HepG2 (cell line): ENCODE measurements around the gene CRK. TPM values are rescaled to one million over a fixed set of nuclear protein-coding genes. Genes with fewer than 3 reads are reported as not detected.

Experiments used
- DMAP1 ChIP-seq: IDR thresholded peaks from 2 replicates; pipeline ENCODE4 v1.6.1; 2016
- ELF1 ChIP-seq: sonication (generic); formaldehyde crosslinking; IDR thresholded peaks from 2 replicates; pipeline ENCODE4 v1.4.0; 2020; ENCODE audit warnings: missing genetic modification reagents
- HMG20A ChIP-seq: IDR thresholded peaks from 2 replicates; pipeline ENCODE4 v1.6.1; 2016; ENCODE audit warnings: borderline replicate concordance
- NFYC ChIP-seq: IDR thresholded peaks from 2 replicates; pipeline ENCODE4 v1.6.1; 2016; ENCODE audit warnings: missing genetic modification reagents, missing compliant biosample characterization
- PAWR ChIP-seq: sonication (generic); formaldehyde crosslinking; IDR thresholded peaks from 2 replicates; pipeline ENCODE4 v1.4.0; 2020; ENCODE audit warnings: missing genetic modification reagents, mild to moderate bottlenecking, borderline replicate concordance
- PHF20 ChIP-seq: sonication (generic); formaldehyde crosslinking; IDR thresholded peaks from 2 replicates; pipeline ENCODE4 v1.5.0; 2020; ENCODE audit warnings: mild to moderate bottlenecking, missing genetic modification reagents
- RBAK ChIP-seq: sonication (generic); formaldehyde crosslinking; IDR thresholded peaks from 2 replicates; pipeline ENCODE4 v1.5.1; 2020; ENCODE audit warnings: mild to moderate bottlenecking, missing genetic modification reagents
- SP5 ChIP-seq: IDR thresholded peaks from 2 replicates; pipeline ENCODE4 v1.6.1; 2016; ENCODE audit warnings: low read depth, borderline replicate concordance
- TEAD2 ChIP-seq: sonication (generic); formaldehyde crosslinking; IDR thresholded peaks from 2 replicates; pipeline ENCODE4 v1.9.0; 2021; ENCODE audit warnings: missing genetic modification reagents
- ZBTB38 ChIP-seq: sonication (generic); formaldehyde crosslinking; IDR thresholded peaks from 2 replicates; pipeline ENCODE4 v1.5.1; 2020; ENCODE audit warnings: mild to moderate bottlenecking, missing genetic modification reagents
- ZNF274 ChIP-seq: sonication (generic); formaldehyde crosslinking; IDR thresholded peaks from 2 replicates; pipeline ENCODE4 v1.5.1; 2020; ENCODE audit warnings: mild to moderate bottlenecking, missing genetic modification reagents
- ZNF34 ChIP-seq: sonication (generic); formaldehyde crosslinking; IDR thresholded peaks from 2 replicates; pipeline ENCODE4 v1.4.0; 2020; ENCODE audit warnings: mild to moderate bottlenecking, missing genetic modification reagents, borderline replicate concordance
- polyA plus RNA-seq, 8 experiments: library from polyadenylated mRNA; depleted of rRNA in 3 of 8; stranded (reverse) in 7 of 8; unstranded in 1 of 8; fragments of >200 nt; fragmentation: Illumina TruSeq in 4 of 8; extraction: Trizol in 4 of 8; gene quantifications; 2 replicates each; pipeline versions ENCODE4 v1.2.1 to v1.2.3, GENCODE V29; 2011 to 2016; ENCODE audit warnings: low read depth in 4 of 8, missing spikeins in 1 of 8, mixed read lengths in 1 of 8; ENCODE audit not compliant: insufficient read depth in 1 of 8
- total RNA-seq, 5 experiments: library from RNA; depleted of rRNA; stranded (reverse); fragments of >200 nt; fragmentation: Illumina TruSeq; extraction: Trizol; gene quantifications; 2 replicates each; pipeline ENCODE4 v1.2.3, GENCODE V29; 2016; ENCODE audit warnings: low read depth in 1 of 5
- TF ChIP-seq, protein P1 (sequence below): sonication (generic); formaldehyde crosslinking; IDR thresholded peaks from 2 replicates; pipeline ENCODE4 v1.8.0; 2022; ENCODE audit warnings: missing genetic modification reagents, mild to moderate bottlenecking, inconsistent platforms, borderline replicate concordance
- TF ChIP-seq, protein P2 (sequence below): sonication (generic); formaldehyde crosslinking; IDR thresholded peaks from 2 replicates; pipeline ENCODE4 v1.8.1; 2023; ENCODE audit warnings: missing genetic modification reagents, inconsistent platforms, borderline replicate concordance
- TF ChIP-seq, protein P3 (sequence below): sonication (generic); formaldehyde crosslinking; IDR thresholded peaks from 2 replicates; pipeline ENCODE4 v1.5.1; 2020; ENCODE audit warnings: missing genetic modification reagents, mild to moderate bottlenecking, borderline replicate concordance
- TF ChIP-seq, protein P4 (sequence below): sonication (generic); formaldehyde crosslinking; IDR thresholded peaks from 2 replicates; pipeline ENCODE4 v1.8.0; 2022; ENCODE audit warnings: mild to moderate bottlenecking, missing genetic modification reagents
- TF ChIP-seq, protein P5 (sequence below): sonication (generic); formaldehyde crosslinking; IDR thresholded peaks from 2 replicates; pipeline ENCODE4 v1.4.0; 2020; ENCODE audit warnings: missing genetic modification reagents

The CRK gene
- total and polyA plus RNA-seq, 2 of the 13 experiments (the other 11 are each of a cell fraction or from before 2014, with no cell fraction given) = 47.4 to 54.2 TPM

DNA sequence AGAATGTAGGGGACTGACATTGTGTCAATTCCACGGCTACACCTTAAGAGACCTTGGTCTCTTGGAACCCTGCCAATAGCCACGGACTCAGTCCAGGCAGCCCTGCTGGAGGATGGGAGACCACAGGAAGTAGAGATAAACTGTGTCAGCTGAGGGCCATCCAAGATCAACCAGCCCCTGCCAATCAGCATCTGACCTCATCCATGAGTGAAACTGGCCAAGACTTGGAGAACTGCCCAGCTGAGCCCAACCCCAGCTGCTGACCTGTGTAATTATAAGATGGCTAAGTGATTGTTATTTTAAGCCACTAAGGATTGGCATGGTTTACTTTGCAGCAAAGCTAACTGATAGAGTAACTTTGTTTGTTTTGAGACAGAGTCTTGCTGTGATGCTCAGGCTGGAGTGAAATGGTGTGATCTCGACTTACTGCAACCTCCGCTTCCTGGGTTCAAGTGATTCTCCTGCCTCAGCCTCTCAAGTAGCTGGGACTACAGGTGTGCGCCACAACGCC, 42.7 kb downstream of the CRK start (continued):
- TF ChIP-seq, protein P1, sequence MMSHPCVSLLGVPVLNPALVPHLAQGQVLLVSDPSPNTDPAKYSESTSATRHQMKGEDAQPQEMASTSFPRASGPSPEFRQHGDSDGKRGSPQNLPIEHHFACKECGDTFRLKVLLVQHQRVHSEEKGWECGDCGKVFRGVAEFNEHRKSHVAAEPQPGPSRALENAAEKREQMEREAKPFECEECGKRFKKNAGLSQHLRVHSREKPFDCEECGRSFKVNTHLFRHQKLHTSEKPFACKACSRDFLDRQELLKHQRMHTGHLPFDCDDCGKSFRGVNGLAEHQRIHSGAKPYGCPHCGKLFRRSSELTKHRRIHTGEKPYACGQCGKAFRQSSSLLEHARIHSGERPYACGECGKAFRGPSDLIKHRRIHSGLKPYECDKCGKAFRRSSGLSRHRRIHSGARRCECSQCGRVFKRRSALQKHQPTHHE (CRISPR knock-in tag) = no peak
- TF ChIP-seq HMG20A (0 out of 2 replicates have a peak, but pooled peaks have one; percentile 10), PAWR (no peak), ZBTB38 (CRISPR knock-in tag) (no peak), SP5 (CRISPR knock-in tag) (0 out of 2 replicates have a peak, but pooled peaks have one; percentile 10), RBAK (CRISPR knock-in tag) (no peak), TEAD2 (no peak), ZNF34 (CRISPR knock-in tag) (no peak), ELF1 (CRISPR knock-in tag) (peak; percentile 39), ZNF274 (CRISPR knock-in tag) (no peak), NFYC (CRISPR knock-in tag) (0 out of 2 replicates have a peak, but pooled peaks have one; percentile 33), DMAP1 (peak; percentile 36; the same call in 1 of the 2 replicates), PHF20 (CRISPR knock-in tag) (no peak)
- TF ChIP-seq, protein P2, sequence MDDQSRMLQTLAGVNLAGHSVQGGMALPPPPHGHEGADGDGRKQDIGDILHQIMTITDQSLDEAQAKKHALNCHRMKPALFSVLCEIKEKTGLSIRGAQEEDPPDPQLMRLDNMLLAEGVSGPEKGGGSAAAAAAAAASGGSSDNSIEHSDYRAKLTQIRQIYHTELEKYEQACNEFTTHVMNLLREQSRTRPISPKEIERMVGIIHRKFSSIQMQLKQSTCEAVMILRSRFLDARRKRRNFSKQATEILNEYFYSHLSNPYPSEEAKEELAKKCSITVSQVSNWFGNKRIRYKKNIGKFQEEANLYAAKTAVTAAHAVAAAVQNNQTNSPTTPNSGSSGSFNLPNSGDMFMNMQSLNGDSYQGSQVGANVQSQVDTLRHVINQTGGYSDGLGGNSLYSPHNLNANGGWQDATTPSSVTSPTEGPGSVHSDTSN = no peak
- TF ChIP-seq, protein P3, sequence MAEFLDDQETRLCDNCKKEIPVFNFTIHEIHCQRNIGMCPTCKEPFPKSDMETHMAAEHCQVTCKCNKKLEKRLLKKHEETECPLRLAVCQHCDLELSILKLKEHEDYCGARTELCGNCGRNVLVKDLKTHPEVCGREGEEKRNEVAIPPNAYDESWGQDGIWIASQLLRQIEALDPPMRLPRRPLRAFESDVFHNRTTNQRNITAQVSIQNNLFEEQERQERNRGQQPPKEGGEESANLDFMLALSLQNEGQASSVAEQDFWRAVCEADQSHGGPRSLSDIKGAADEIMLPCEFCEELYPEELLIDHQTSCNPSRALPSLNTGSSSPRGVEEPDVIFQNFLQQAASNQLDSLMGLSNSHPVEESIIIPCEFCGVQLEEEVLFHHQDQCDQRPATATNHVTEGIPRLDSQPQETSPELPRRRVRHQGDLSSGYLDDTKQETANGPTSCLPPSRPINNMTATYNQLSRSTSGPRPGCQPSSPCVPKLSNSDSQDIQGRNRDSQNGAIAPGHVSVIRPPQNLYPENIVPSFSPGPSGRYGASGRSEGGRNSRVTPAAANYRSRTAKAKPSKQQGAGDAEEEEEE (CRISPR knock-in tag) = no peak
- TF ChIP-seq, protein P4, sequence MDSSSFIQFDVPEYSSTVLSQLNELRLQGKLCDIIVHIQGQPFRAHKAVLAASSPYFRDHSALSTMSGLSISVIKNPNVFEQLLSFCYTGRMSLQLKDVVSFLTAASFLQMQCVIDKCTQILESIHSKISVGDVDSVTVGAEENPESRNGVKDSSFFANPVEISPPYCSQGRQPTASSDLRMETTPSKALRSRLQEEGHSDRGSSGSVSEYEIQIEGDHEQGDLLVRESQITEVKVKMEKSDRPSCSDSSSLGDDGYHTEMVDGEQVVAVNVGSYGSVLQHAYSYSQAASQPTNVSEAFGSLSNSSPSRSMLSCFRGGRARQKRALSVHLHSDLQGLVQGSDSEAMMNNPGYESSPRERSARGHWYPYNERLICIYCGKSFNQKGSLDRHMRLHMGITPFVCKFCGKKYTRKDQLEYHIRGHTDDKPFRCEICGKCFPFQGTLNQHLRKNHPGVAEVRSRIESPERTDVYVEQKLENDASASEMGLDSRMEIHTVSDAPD (CRISPR knock-in tag) = no peak
- TF ChIP-seq, protein P5, sequence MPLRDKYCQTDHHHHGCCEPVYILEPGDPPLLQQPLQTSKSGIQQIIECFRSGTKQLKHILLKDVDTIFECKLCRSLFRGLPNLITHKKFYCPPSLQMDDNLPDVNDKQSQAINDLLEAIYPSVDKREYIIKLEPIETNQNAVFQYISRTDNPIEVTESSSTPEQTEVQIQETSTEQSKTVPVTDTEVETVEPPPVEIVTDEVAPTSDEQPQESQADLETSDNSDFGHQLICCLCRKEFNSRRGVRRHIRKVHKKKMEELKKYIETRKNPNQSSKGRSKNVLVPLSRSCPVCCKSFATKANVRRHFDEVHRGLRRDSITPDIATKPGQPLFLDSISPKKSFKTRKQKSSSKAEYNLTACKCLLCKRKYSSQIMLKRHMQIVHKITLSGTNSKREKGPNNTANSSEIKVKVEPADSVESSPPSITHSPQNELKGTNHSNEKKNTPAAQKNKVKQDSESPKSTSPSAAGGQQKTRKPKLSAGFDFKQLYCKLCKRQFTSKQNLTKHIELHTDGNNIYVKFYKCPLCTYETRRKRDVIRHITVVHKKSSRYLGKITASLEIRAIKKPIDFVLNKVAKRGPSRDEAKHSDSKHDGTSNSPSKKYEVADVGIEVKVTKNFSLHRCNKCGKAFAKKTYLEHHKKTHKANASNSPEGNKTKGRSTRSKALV = no peak
